ENCODE results near the gene SORCS3. TPM values are rescaled to one million over a fixed set of nuclear protein-coding genes. Genes with fewer than 3 reads are reported as not detected.

Gene SORCS3
- total and polyA plus RNA-seq, 2 of the 4 experiments (the other 2 are of a cell fraction): not detected

DNA sequence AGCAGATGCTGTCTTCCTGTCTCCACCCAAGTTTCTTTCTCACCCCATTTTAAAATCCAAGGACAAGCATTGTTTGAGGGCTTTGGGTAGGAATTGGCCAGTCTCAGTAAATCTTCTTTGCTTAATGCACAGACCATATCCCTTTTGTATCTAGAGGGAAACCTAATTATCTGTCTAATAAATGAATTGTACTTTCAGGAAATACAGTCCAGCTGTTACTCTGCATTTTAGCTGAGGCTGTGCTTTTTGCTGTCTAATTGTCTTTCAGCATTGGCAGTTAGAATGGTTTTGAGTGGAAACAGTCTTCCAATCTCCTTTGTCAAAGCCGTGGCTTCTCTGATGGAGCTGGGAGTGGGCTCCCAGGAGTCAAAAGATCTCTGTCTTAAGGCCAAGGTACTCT, 388.2 kb downstream of the SORCS3 start:
- no peak overlapping the region for H3K23ac ChIP-seq (ENCODE audit: low read depth, low read length)
- dilution Hi-C loops (cut with HindIII; ENCODE audit: low sequenced_read_pairs, unreplicated experiment) (no loop called here), intact Hi-C loops (cut with micrococcal nuclease) (no loop called here), in situ Hi-C loops (cut with MboI; ENCODE audit: low sequenced_read_pairs) (no loop called here)
- no peak overlapping the region for H3K4ac ChIP-seq (ENCODE audit: low read depth, low read length)
- H2AK9ac ChIP-seq (replicated peaks; ENCODE audit: low read depth, low read length, poor library complexity): no peak overlapping the region
- no peak overlapping the region for H3K56ac ChIP-seq (ENCODE audit: extremely low read depth, insufficient read depth, low read length)
- no peaks in the 10 kb centered on the region for H3K36me3 ChIP-seq (ENCODE audit: control insufficient read depth, insufficient read depth, low read length)
- TF ChIP-seq RAD21 (IDR thresholded peaks at IDR 0.05; ENCODE audit: low read length): no peak
- TF ChIP-seq SMC3 (IDR thresholded peaks at IDR 0.05; ENCODE audit: low read depth, low read length): no peak
- TF ChIP-seq, protein P1, sequence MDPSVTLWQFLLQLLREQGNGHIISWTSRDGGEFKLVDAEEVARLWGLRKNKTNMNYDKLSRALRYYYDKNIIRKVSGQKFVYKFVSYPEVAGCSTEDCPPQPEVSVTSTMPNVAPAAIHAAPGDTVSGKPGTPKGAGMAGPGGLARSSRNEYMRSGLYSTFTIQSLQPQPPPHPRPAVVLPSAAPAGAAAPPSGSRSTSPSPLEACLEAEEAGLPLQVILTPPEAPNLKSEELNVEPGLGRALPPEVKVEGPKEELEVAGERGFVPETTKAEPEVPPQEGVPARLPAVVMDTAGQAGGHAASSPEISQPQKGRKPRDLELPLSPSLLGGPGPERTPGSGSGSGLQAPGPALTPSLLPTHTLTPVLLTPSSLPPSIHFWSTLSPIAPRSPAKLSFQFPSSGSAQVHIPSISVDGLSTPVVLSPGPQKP (IDR thresholded peaks at IDR 0.05; ENCODE audit: borderline replicate concordance, low read depth, low read length): no peak
- TF ChIP-seq, protein P2, sequence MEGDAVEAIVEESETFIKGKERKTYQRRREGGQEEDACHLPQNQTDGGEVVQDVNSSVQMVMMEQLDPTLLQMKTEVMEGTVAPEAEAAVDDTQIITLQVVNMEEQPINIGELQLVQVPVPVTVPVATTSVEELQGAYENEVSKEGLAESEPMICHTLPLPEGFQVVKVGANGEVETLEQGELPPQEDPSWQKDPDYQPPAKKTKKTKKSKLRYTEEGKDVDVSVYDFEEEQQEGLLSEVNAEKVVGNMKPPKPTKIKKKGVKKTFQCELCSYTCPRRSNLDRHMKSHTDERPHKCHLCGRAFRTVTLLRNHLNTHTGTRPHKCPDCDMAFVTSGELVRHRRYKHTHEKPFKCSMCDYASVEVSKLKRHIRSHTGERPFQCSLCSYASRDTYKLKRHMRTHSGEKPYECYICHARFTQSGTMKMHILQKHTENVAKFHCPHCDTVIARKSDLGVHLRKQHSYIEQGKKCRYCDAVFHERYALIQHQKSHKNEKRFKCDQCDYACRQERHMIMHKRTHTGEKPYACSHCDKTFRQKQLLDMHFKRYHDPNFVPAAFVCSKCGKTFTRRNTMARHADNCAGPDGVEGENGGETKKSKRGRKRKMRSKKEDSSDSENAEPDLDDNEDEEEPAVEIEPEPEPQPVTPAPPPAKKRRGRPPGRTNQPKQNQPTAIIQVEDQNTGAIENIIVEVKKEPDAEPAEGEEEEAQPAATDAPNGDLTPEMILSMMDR (conservative IDR thresholded peaks at IDR 0.05; ENCODE audit: low read depth, low read length): no peak
- TF ChIP-seq FOS (IDR thresholded peaks at IDR 0.05; ENCODE audit: low read depth, low read length): no peak
- TF ChIP-seq BHLHE40 (IDR thresholded peaks at IDR 0.05; ENCODE audit: low read depth, low read length): no peak
- no peak for TF ChIP-seq RFX5 (IDR thresholded peaks at IDR 0.05; ENCODE audit: low read depth, low read length)
- TF ChIP-seq, protein P3, sequence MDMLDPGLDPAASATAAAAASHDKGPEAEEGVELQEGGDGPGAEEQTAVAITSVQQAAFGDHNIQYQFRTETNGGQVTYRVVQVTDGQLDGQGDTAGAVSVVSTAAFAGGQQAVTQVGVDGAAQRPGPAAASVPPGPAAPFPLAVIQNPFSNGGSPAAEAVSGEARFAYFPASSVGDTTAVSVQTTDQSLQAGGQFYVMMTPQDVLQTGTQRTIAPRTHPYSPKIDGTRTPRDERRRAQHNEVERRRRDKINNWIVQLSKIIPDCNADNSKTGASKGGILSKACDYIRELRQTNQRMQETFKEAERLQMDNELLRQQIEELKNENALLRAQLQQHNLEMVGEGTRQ (IDR thresholded peaks at IDR 0.05; ENCODE audit: low read depth, low read length): no peak
- no peak for TF ChIP-seq CHD1 (IDR thresholded peaks at IDR 0.05; ENCODE audit: low read depth, low read length)
- no peak for TF ChIP-seq MAFK (IDR thresholded peaks at IDR 0.05; ENCODE audit: low read depth, low read length)
- no peak for TF ChIP-seq MXI1 (IDR thresholded peaks at IDR 0.05; ENCODE audit: borderline replicate concordance, low read depth, low read length)
- TF ChIP-seq MAZ (IDR thresholded peaks at IDR 0.05; ENCODE audit: borderline replicate concordance, low read depth, low read length): no peak
- no peak for TF ChIP-seq RCOR1 (IDR thresholded peaks at IDR 0.05; ENCODE audit: insufficient replicate concordance, low read length)
- no peak for TF ChIP-seq POLR2A (IDR thresholded peaks at IDR 0.05; ENCODE audit: low read depth, low read length)
- no peak for TF ChIP-seq NFE2L2 (IDR thresholded peaks at IDR 0.05; ENCODE audit: low read depth, low read length)
- TF ChIP-seq CEBPB (IDR thresholded peaks at IDR 0.05; ENCODE audit: low read depth, low read length): no peak
- no TSS peak for BruUV-seq (replicated peaks)
- no peaks in the 10 kb centered on the region for H3K9me1 ChIP-seq (ENCODE audit: insufficient read depth, low read length)
- H2AK5ac ChIP-seq (ENCODE audit: low read depth, low read length): no peak overlapping the region
- no peak overlapping the region for H3K14ac ChIP-seq (replicated peaks; ENCODE audit: low read depth, low read length)
- no peaks in the 10 kb centered on the region for H4K20me1 ChIP-seq (ENCODE audit: insufficient read depth, low read length)
- H2BK120ac ChIP-seq (ENCODE audit: low read depth, low read length): no peak overlapping the region
- no peak overlapping the region for H4K91ac ChIP-seq (ENCODE audit: insufficient read depth, low read depth, low read length)
- no peak overlapping the region for H3K18ac ChIP-seq (ENCODE audit: low read depth, low read length)
- ChIA-PET CTCF (no interaction called here), POLR2A (ENCODE audit: unreplicated experiment) (no interaction called here)
- H3K4me1 ChIP-seq (ENCODE audit: control insufficient read depth, insufficient read depth, low read length): no peaks in the 10 kb centered on the region
- no peak overlapping the region for H2BK15ac ChIP-seq (ENCODE audit: low read depth, low read length)
- no peak overlapping the region for H4K5ac ChIP-seq (ENCODE audit: low read depth, low read length)
- ATAC-seq (ENCODE audit: low read depth) (no peak), DNase-seq (no peak)
- WGBS, 2 experiments (ENCODE audit: extremely low coverage in 2 of 2, insufficient read length in 1 of 2): no CpG with 5 or more reads among the region's 1 CpG
- peaks cover 6% of the 10 kb centered on the region for H3K9me3 ChIP-seq (ENCODE audit: control insufficient read depth, insufficient read depth, low read length)
- no peak overlapping the region for H3K27ac ChIP-seq (ENCODE audit: insufficient read depth, low read length)
- no peak overlapping the region for H3K9ac ChIP-seq (ENCODE audit: low read depth, low read length)
- H2BK5ac ChIP-seq (ENCODE audit: low read depth, low read length, poor library complexity, severe bottlenecking): no peak overlapping the region
- H3K4me2 ChIP-seq (ENCODE audit: low read depth, low read length): no peak overlapping the region
- no peaks in the 10 kb centered on the region for H3K79me1 ChIP-seq (ENCODE audit: low read depth in 1 of 2, low read length in 2 of 2)
- H2AFZ ChIP-seq (replicated peaks; ENCODE audit: low read length, poor library complexity): no peak overlapping the region
- no peaks in the 10 kb centered on the region for H3K27me3 ChIP-seq (ENCODE audit: control insufficient read depth, insufficient read depth, low read length)
- no peak overlapping the region for H2BK20ac ChIP-seq (ENCODE audit: low read depth, low read length)
- H3K4me3 ChIP-seq (ENCODE audit: insufficient read depth, low read depth, low read length): no peak overlapping the region
- H4K8ac ChIP-seq (ENCODE audit: low read depth in 2 of 2, low read length in 2 of 2): no peak overlapping the region

Measured in IMR-90 (cell line).